ENCODE measurements around the gene GSTK1. TPM values are rescaled to one million over a fixed set of nuclear protein-coding genes. Genes with fewer than 3 reads are reported as not detected.

GSTK1 gene
- total RNA-seq, 1 donor from 2014 or later: 60.6 TPM

GRCh38 chr7:143242306-143242705, 20.9 kb upstream of the GSTK1 start:
- FAIRE-seq (no peak), DNase-seq (ENCODE audit: low read depth) (no peak)
- Histone ChIP-seq H3K27me3 (ENCODE audit: control insufficient read depth, insufficient read depth, low read length) (no peaks in the 10 kb centered on the region), H3K4me3 (ENCODE audit: low read depth, low read length) (no peak overlapping the region), H3K36me3 (ENCODE audit: control insufficient read depth, insufficient read depth, low read length) (no peaks in the 10 kb centered on the region)
- no peak for TF ChIP-seq CTCF (IDR thresholded peaks at IDR 0.05; ENCODE audit: insufficient read depth, low read length, severe bottlenecking)

GRCh38 chr7:143243111-143243510, 20.1 kb upstream of the GSTK1 start:
- DNase-seq (ENCODE audit: low read depth) (no peak), FAIRE-seq (no peak)
- no peak overlapping the region for H3K4me3 ChIP-seq (ENCODE audit: low read depth, low read length)
- H3K36me3 ChIP-seq (ENCODE audit: control insufficient read depth, insufficient read depth, low read length): no peaks in the 10 kb centered on the region
- no peaks in the 10 kb centered on the region for H3K27me3 ChIP-seq (ENCODE audit: control insufficient read depth, insufficient read depth, low read length)
- no peak for TF ChIP-seq CTCF (IDR thresholded peaks at IDR 0.05; ENCODE audit: insufficient read depth, low read length, severe bottlenecking)

GRCh38 chr7:143243614-143244013, 19.6 kb upstream of the GSTK1 start:
- no peak for TF ChIP-seq CTCF (IDR thresholded peaks at IDR 0.05; ENCODE audit: insufficient read depth, low read length, severe bottlenecking)
- Histone ChIP-seq H3K36me3 (ENCODE audit: control insufficient read depth, insufficient read depth, low read length) (no peaks in the 10 kb centered on the region), H3K27me3 (ENCODE audit: control insufficient read depth, insufficient read depth, low read length) (no peaks in the 10 kb centered on the region), H3K4me3 (ENCODE audit: low read depth, low read length) (no peak overlapping the region)
- no peak for DNase-seq (ENCODE audit: low read depth)
- no peak for FAIRE-seq

- no peak for DNase-seq (ENCODE audit: low read depth)
- FAIRE-seq: no peak
- Histone ChIP-seq H3K27me3 (ENCODE audit: control insufficient read depth, insufficient read depth, low read length) (no peaks in the 10 kb centered on the region), H3K4me3 (ENCODE audit: low read depth, low read length) (no peak overlapping the region), H3K36me3 (ENCODE audit: control insufficient read depth, insufficient read depth, low read length) (no peaks in the 10 kb centered on the region)
- no peak for TF ChIP-seq CTCF (IDR thresholded peaks at IDR 0.05; ENCODE audit: insufficient read depth, low read length, severe bottlenecking)
Observed at GRCh38 chr7:143244321-143244720, 18.9 kb upstream of the GSTK1 start.

- Histone ChIP-seq H3K36me3 (ENCODE audit: control insufficient read depth, insufficient read depth, low read length) (no peaks in the 10 kb centered on the region), H3K4me3 (ENCODE audit: low read depth, low read length) (no peak overlapping the region), H3K27me3 (ENCODE audit: control insufficient read depth, insufficient read depth, low read length) (no peaks in the 10 kb centered on the region)
- peak; percentile 85 for DNase-seq (ENCODE audit: low read depth)
- TF ChIP-seq CTCF (IDR thresholded peaks at IDR 0.05; ENCODE audit: insufficient read depth, low read length, severe bottlenecking): no peak
- FAIRE-seq: no peak
Observed at GRCh38 chr7:143245123-143245522, 18.1 kb upstream of the GSTK1 start.

GRCh38 chr7:143247372-143247771, 15.9 kb upstream of the GSTK1 start:
- TF ChIP-seq CTCF (IDR thresholded peaks at IDR 0.05; ENCODE audit: insufficient read depth, low read length, severe bottlenecking): no peak
- FAIRE-seq (no peak), DNase-seq (ENCODE audit: low read depth) (no peak)
- Histone ChIP-seq H3K4me3 (ENCODE audit: low read depth, low read length) (no peak overlapping the region), H3K36me3 (ENCODE audit: control insufficient read depth, insufficient read depth, low read length) (no peaks in the 10 kb centered on the region), H3K27me3 (ENCODE audit: control insufficient read depth, insufficient read depth, low read length) (no peaks in the 10 kb centered on the region)

Data from bronchial epithelial cell (primary cell).